Measurements from ENCODE around the gene ASTN2. TPM values are rescaled to one million over a fixed set of nuclear protein-coding genes. Genes with fewer than 3 reads are reported as not detected.
"Not testable (repeated sequence)": the region's sequence is repeated elsewhere in the genome, so short reads cannot be mapped to it uniquely, and the experiment has no call there.

The ASTN2 gene
- total RNA-seq, 1 experiment from 2014 or later, result 8.0 TPM

- no peaks in the 10 kb centered on the region for H3K36me3 ChIP-seq
- H3K4me3 ChIP-seq, result no peak overlapping the region
- no peak for DNase-seq
- no peaks in the 10 kb centered on the region for H3K27me3 ChIP-seq
- H3K9me3 ChIP-seq, result no peaks in the 10 kb centered on the region
Measured at GRCh38 chr9:116471944-116472506, 942.8 kb downstream of the ASTN2 start.

DNA sequence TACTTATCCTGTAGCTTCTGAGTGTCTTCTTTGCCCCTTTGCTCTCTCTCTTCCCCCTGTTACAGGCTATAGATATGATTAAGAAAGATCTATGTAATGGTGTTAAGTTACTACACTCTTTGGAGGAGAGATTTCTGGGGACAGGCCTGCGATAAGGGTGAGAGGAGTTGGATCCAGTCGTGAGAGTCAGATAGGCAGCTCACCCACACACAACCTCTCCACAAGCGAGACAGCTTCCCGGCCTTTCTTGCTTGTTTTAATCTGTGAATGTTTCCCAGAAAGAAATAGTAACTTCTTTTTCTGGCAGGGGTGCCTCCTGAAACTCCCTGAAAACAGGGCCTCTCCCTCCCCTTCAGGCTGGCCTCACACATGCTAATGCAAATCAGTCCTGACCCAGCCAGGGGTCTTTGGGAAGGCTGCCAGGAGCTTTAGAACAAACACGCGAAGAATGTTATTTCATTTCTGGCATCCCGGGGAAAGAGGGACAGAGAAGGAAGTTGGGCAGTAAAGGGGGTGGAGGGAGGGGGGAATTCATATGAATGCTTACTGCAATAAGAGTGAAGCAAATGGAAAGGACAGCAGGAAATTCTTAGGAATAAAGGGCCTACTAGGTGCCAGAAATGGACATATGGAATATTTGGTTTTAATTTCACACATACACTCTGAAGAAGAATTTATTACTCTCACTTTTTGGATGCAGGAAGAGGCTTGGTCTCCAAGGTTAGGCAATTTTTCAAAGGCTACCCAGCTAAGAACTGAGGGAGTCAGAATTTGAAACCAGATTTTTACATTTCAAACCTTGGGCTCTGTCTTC is 943.6 kb downstream of the ASTN2 start:
- no peaks in the 10 kb centered on the region for H3K27me3 ChIP-seq
- no peak overlapping the region for H3K4me3 ChIP-seq
- no peaks in the 10 kb centered on the region for H3K9me3 ChIP-seq
- DNase-seq, result peak; percentile 3
- H3K36me3 ChIP-seq, result no peaks in the 10 kb centered on the region

GRCh38 chr9:116468793-116469527 is 945.9 kb downstream of the ASTN2 start:
- DNase-seq, result no peak
- Histone ChIP-seq H3K9me3 (no peaks in the 10 kb centered on the region), H3K4me3 (no peak overlapping the region), H3K27me3 (no peaks in the 10 kb centered on the region), H3K36me3 (no peaks in the 10 kb centered on the region)

DNA sequence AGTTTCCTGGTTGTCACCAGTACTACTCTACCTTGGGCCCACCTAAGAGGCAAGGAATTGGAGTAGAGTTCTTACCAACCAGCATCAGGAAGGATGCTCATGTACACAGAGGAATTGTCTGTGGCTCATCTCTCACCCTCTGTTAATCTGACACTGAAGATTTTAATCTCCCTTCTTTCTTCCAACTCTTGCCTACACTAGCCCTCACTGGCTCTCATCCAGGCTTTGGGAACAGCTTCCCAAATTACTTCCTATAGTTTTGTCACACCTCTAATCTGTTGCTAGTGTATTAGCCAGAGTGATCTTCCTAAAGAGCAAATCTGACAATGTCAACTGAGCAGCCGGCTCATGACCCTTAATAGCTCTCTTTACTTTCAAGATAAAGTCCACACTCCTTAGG is 946.5 kb downstream of the ASTN2 start:
- H3K27me3 ChIP-seq, result no peaks in the 10 kb centered on the region
- no peaks in the 10 kb centered on the region for H3K36me3 ChIP-seq
- no peaks in the 10 kb centered on the region for H3K9me3 ChIP-seq
- no peak for DNase-seq
- H3K4me3 ChIP-seq, result no peak overlapping the region

DNA sequence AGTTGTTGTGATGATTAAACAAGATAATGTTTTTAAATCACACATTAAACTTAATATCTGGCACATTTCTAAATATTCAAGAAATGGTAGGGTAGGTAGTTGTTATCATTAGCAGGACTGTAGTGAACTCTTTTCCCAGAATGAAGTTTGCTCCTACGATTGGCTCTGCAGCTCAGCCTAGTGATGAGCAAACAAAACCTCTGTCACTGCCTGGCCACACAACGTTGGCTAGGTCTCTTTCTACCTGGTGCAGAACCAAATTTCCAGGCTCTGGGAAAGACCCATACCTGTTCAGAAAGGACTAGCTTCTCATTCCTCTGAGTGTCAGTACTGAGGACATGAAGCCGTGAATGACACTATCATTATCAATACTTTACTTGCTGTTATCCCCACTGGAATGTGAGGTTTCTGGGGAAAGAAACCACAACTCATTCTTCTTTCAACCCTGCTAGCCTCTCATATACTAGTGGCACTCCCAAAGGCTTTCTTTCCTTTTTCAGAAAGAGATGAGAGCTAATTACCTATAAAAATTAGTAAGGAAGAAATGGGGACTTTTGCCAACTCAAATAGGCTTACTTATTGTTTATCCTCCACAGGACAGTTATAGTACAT is 947.0 kb downstream of the ASTN2 start:
- Histone ChIP-seq H3K4me3 (no peak overlapping the region), H3K27me3 (no peaks in the 10 kb centered on the region), H3K9me3 (no peaks in the 10 kb centered on the region), H3K36me3 (no peaks in the 10 kb centered on the region)
- DNase-seq, result no peak

GRCh38 chr9:116466271-116467235 is 948.3 kb downstream of the ASTN2 start:
- no peak for DNase-seq
- Histone ChIP-seq H3K4me3 (no peak overlapping the region), H3K36me3 (no peaks in the 10 kb centered on the region), H3K9me3 (no peaks in the 10 kb centered on the region), H3K27me3 (no peaks in the 10 kb centered on the region)

- Histone ChIP-seq H3K9me3 (no peaks in the 10 kb centered on the region), H3K4me3 (no peak overlapping the region), H3K36me3 (no peaks in the 10 kb centered on the region), H3K27me3 (no peaks in the 10 kb centered on the region)
- DNase-seq, result no peak
Measured at GRCh38 chr9:116465576-116466270, 949.1 kb downstream of the ASTN2 start.

DNA sequence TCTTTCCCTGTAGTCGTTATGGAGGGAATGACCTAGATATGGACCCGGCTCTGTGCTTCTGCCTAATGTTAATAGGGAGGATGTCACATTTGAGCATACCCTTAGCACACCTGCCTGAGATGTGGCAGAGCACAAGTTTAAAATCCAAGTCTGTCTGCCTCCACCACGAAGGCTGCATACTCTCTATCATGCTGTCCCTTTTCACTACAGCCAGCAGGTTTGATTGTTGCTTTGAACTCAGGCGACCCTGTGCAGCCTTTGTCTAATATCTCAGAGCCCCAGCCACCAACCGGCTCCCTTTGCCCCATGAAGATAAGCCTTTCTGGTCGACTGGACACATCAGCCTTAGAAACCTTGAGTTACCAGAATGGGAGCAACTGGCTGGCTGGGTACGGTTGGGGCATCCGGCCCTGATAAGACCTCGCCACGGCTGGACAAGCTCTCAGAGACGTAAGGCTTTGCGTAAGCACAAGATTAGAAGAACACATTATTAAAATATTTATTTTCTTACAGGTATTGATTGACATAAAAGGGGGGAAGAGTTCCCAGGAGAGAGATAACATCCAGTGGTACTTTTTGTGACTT is 949.8 kb downstream of the ASTN2 start:
- Histone ChIP-seq H3K9me3 (no peaks in the 10 kb centered on the region), H3K36me3 (no peaks in the 10 kb centered on the region), H3K4me3 (no peak overlapping the region), H3K27me3 (no peaks in the 10 kb centered on the region)
- DNase-seq, result no peak

DNA sequence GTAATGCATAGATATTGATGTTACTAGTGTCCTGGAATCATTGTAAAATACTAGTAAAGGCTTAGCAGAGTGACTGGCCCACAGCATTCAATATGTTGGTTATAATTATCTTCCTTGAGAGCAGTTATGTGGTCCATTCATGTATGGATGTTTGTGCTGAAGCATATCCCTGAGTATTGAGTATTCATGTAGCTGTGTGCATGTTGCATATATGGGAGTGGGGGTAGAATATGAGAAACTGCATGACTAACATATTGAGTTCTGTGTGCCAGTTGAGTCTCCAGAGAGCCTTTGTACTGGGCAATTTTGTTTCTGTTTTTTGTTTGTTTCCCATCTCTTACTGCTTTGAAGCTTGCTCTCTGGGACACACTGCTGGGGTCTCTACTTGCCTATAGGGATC is 950.4 kb downstream of the ASTN2 start:
- Histone ChIP-seq H3K27me3 (0 out of 2 replicates have a peak, but pooled peaks cover 3% of the 10 kb centered on the region), H3K9me3 (no peaks in the 10 kb centered on the region), H3K4me3 (no peak overlapping the region), H3K36me3 (no peaks in the 10 kb centered on the region)
- no peak for DNase-seq

GRCh38 chr9:116461632-116462031 is 953.2 kb downstream of the ASTN2 start:
- Histone ChIP-seq H3K36me3 (no peaks in the 10 kb centered on the region), H3K9me3 (peaks cover 5% of the 10 kb centered on the region), H3K27me3 (0 out of 2 replicates have a peak, but pooled peaks cover 3% of the 10 kb centered on the region), H3K4me3 (no peak overlapping the region)
- DNase-seq, result no peak

GRCh38 chr9:116460026-116460425 is 954.8 kb downstream of the ASTN2 start:
- Histone ChIP-seq H3K27me3 (0 out of 2 replicates have a peak, but pooled peaks cover 3% of the 10 kb centered on the region), H3K4me3 (no peak overlapping the region), H3K36me3 (no peaks in the 10 kb centered on the region), H3K9me3 (peaks cover 6% of the 10 kb centered on the region)
- no peak for DNase-seq

DNA sequence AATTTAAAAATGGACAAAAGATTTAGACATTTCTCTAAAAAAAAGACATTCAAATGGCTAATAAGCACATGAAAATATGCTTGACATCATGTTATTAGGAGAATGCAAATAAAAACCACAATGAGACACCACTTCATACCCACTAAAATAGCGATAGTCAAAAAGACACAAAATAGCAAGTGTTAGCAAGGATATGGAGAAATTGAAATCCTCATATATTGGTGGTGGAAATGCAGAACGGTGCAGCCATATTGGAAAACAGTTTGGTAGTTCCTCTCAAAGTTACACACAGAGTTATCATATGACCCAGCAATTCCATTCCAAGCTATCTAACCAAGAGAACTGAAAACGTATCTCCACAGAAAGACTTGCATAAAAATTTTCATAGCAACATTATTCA is 955.3 kb downstream of the ASTN2 start:
- 0 out of 2 replicates have a peak, but pooled peaks cover 3% of the 10 kb centered on the region for H3K27me3 ChIP-seq
- peaks cover 6% of the 10 kb centered on the region for H3K9me3 ChIP-seq
- H3K36me3 ChIP-seq, result no peaks in the 10 kb centered on the region
- no peak overlapping the region for H3K4me3 ChIP-seq
- no peak for DNase-seq

GRCh38 chr9:116456490-116457088 is 958.3 kb downstream of the ASTN2 start:
- Histone ChIP-seq H3K36me3 (no peaks in the 10 kb centered on the region), H3K27me3 (0 out of 2 replicates have a peak, but pooled peaks cover 3% of the 10 kb centered on the region), H3K4me3 (no peak overlapping the region), H3K9me3 (peaks cover 6% of the 10 kb centered on the region)
- DNase-seq, result no peak

GRCh38 chr9:116454539-116454938 is 960.3 kb downstream of the ASTN2 start:
- H3K9me3 ChIP-seq, H3K27me3 ChIP-seq, H3K36me3 ChIP-seq, DNase-seq, H3K4me3 ChIP-seq: not testable (repeated sequence)

DNA sequence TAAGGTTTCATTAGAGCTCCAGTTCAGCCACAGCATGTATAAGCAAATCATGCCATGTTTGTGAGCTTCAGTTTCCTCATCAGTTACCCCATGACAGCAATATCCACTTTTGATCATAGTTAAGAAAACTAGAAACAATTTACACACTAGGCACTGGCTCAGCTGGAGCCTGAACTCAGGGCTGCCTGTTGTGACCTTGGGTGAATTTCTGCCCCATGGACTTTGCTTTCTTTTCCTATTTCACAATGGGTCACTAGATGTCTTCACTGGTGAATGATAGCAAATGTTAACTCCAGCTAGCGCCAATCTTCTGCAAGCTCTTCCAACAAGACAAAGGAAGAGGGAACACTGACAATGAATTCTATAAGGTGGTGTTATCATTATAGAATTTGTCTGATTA is 961.1 kb downstream of the ASTN2 start:
- no peak overlapping the region for H3K4me3 ChIP-seq
- peaks cover 6% of the 10 kb centered on the region for H3K9me3 ChIP-seq
- H3K27me3 ChIP-seq, result no peaks in the 10 kb centered on the region
- no peaks in the 10 kb centered on the region for H3K36me3 ChIP-seq
- no peak for DNase-seq
